Gastrocnemius medialis (tissue), 4 donors: ENCODE results near the gene PCDHB1. TPM values are rescaled to one million over a fixed set of nuclear protein-coding genes. Genes with fewer than 3 reads are reported as not detected.

Experiments used
- ATAC-seq, 2 donors: fragments of 150-250 bp; one replicate each; pipeline ENCODE4 v1.9.1; 2016
- DNase-seq, 2 donors: peaks; one replicate each; pipeline ENCODE4 v3.0.0-alpha.2; 2019
- H3K27ac ChIP-seq, 4 donors: fragments of 200-600 bp; sonication (generic); 1 replicate in 1 of 4; 2 replicates in 3 of 4; pipeline ENCODE4 v1.5.1; 2016 to 2018; ENCODE audit warnings: mild to moderate bottlenecking in 2 of 4, moderate library complexity in 1 of 4
- H3K27me3 ChIP-seq, 3 donors: fragments of 200-600 bp; sonication (generic) in 2 of 3; 1 replicate in 1 of 3; 2 replicates in 2 of 3; pipeline versions ENCODE4 v1.5.1 to v1.6.0; 2016 to 2019; ENCODE audit warnings: mild to moderate bottlenecking in 1 of 3, moderate library complexity in 1 of 3
- H3K36me3 ChIP-seq, 2 donors: fragments of 200-600 bp; sonication (generic) in 1 of 2; one replicate each; pipeline ENCODE4 v1.5.1; 2017 to 2018
- H3K4me1 ChIP-seq, 2 donors: fragments of 200-600 bp; sonication (generic) in 1 of 2; one replicate each; pipeline ENCODE4 v1.5.1; 2016 to 2017; ENCODE audit warnings: mild to moderate bottlenecking in 2 of 2
- H3K4me3 ChIP-seq, 4 donors: fragments of 200-600 bp; sonication (generic) in 3 of 4; 1 replicate in 1 of 4; 2 replicates in 3 of 4; pipeline ENCODE4 v1.5.1; 2016 to 2019; ENCODE audit warnings: mild to moderate bottlenecking in 2 of 4
- H3K9me3 ChIP-seq, 3 donors: fragments of 200-600 bp; sonication (generic) in 2 of 3; 1 replicate in 1 of 3; 2 replicates in 2 of 3; pipeline ENCODE4 v1.5.1; 2016 to 2019
- CTCF ChIP-seq, 5 experiments: fragments of 450-650 bp in 3 of 5; fragments of 200-600 bp in 2 of 5; sonication (generic) in 2 of 5; IDR thresholded peaks in 4 of 5; conservative IDR thresholded peaks in 1 of 5; 1 replicate in 4 of 5; 2 replicates in 1 of 5; pipeline ENCODE4 v1.5.1; 2016 to 2019; ENCODE audit warnings: antibody characterized with exemption in 5 of 5, mild to moderate bottlenecking in 3 of 5, moderate library complexity in 3 of 5
- POLR2A ChIP-seq, 2 donors: fragments of 450-650 bp; IDR thresholded peaks; one replicate each; pipeline ENCODE4 v1.6.1; 2017; ENCODE audit warnings: antibody characterized with exemption in 2 of 2, mild to moderate bottlenecking in 2 of 2, moderate library complexity in 2 of 2
- in situ Hi-C, 4 donors: fragments of 200-750 bp; cut with MboI; loops; one replicate each; pipeline versions ENCODE4 v1.15.0 to v1.8.0; 2017; ENCODE audit warnings: low sequenced_read_pairs in 4 of 4
- intact Hi-C: fragments of 100-400 bp; cut with DNase I; formaldehyde crosslinking; loops from one replicate; pipeline ENCODE4 v1.15.1; 2023; ENCODE audit warnings: low total_unique reads
- total RNA-seq, 4 donors: library from RNA; depleted of rRNA; stranded (reverse); fragments of >200 nt; gene quantifications; one replicate each; pipeline versions ENCODE4 v1.1.0 to v1.2.3, GENCODE V29; 2016

PCDHB1 gene
- total RNA-seq, 4 donors from 2014 or later: not detected

GRCh38 chr5:141039061-141039460 is 12.1 kb upstream of the PCDHB1 start:
- no peak for TF ChIP-seq POLR2A (IDR thresholded peaks at IDR 0.05)
- TF ChIP-seq CTCF (IDR thresholded peaks at IDR 0.05 in 4 of 5, conservative IDR thresholded peaks at IDR 0.05 in 1 of 5): no peak
- ATAC-seq (no peak), DNase-seq (no peak)
- Histone ChIP-seq H3K36me3 (no peaks in the 10 kb centered on the region), H3K27ac (no peak overlapping the region), H3K4me3 (no peak overlapping the region), H3K9me3 (no peaks in the 10 kb centered on the region), H3K4me1 (peaks cover 6 to 7% of the 10 kb centered on the region in 2 donors), H3K27me3 (peaks cover 0 to 2% (median 0%) of the 10 kb centered on the region in 3 donors)
- in situ Hi-C loops: loop anchor here in 1 of 4 donors (25.0 kb wide), 1 partner anchor 652 kb away; no protein-coding TSS in a partner anchor
- intact Hi-C loops: no loop called here

- intact Hi-C loops: no loop called here
- H3K27ac ChIP-seq: no peak overlapping the region
- H3K4me1 ChIP-seq: peaks cover 6 to 7% of the 10 kb centered on the region in 2 donors
- ATAC-seq (no peak), DNase-seq (no peak)
- H3K9me3 ChIP-seq: no peaks in the 10 kb centered on the region
- H3K4me3 ChIP-seq: no peak overlapping the region
- in situ Hi-C loops: loop anchor here in 1 of 4 donors (25.0 kb wide), 1 partner anchor 652 kb away; no protein-coding TSS in a partner anchor
- H3K27me3 ChIP-seq: peaks cover 0 to 4% (median 2%) of the 10 kb centered on the region in 3 donors
- no peaks in the 10 kb centered on the region for H3K36me3 ChIP-seq
- TF ChIP-seq CTCF (IDR thresholded peaks at IDR 0.05 in 4 of 5, conservative IDR thresholded peaks at IDR 0.05 in 1 of 5) (no peak), POLR2A (IDR thresholded peaks at IDR 0.05) (no peak)
These were observed 11.7 kb upstream of the PCDHB1 start for GRCh38 chr5:141039517-141039916.

GRCh38 chr5:141040093-141040770 is 10.9 kb upstream of the PCDHB1 start:
- DNase-seq (no peak), ATAC-seq (no peak)
- Histone ChIP-seq H3K9me3 (no peaks in the 10 kb centered on the region), H3K27ac (no peak overlapping the region), H3K4me3 (peak overlapping the region; percentile 19 to 50 (median 37)), H3K4me1 (peaks cover 6 to 7% of the 10 kb centered on the region in 2 donors), H3K36me3 (no peaks in the 10 kb centered on the region), H3K27me3 (peaks cover 0 to 4% (median 2%) of the 10 kb centered on the region in 3 donors)
- intact Hi-C loops (loop anchor here (2.0 kb wide), 1 partner anchor 113 kb away; the partner anchor contains the start of gene PCDHAC1), in situ Hi-C loops (loop anchor here in 2 of 4 donors (10.0 to 25.0 kb wide), 2 partner anchors 115 to 653 kb away; partner anchors contain the start of gene PCDHAC1 (in 1 of the 2))
- no peak for TF ChIP-seq POLR2A (IDR thresholded peaks at IDR 0.05)
- peak in 4 of 5 experiments; percentile 17 to 26 (median 21) for TF ChIP-seq CTCF (IDR thresholded peaks at IDR 0.05 in 4 of 5, conservative IDR thresholded peaks at IDR 0.05 in 1 of 5)

- H3K27ac ChIP-seq: no peak overlapping the region
- DNase-seq (peak; percentile 50 to 76), ATAC-seq (peak; percentile 68 to 90)
- H3K4me1 ChIP-seq: peaks cover 6 to 7% of the 10 kb centered on the region in 2 donors
- peaks cover 0 to 6% (median 2%) of the 10 kb centered on the region in 3 donors for H3K27me3 ChIP-seq
- H3K36me3 ChIP-seq: no peaks in the 10 kb centered on the region
- in situ Hi-C loops: loop anchor here in 2 of 4 donors (10.0 to 25.0 kb wide), 2 partner anchors 116 to 654 kb away; partner anchors contain the start of gene PCDHAC1 (in 1 of the 2)
- intact Hi-C loops: loop anchor here (2.0 kb wide), 1 partner anchor 114 kb away; the partner anchor contains the start of gene PCDHAC1
- TF ChIP-seq CTCF (IDR thresholded peaks at IDR 0.05 in 4 of 5, conservative IDR thresholded peaks at IDR 0.05 in 1 of 5): peak; percentile 34 to 61 (median 55)
- peak in 1 of 2 donors; percentile 25 for TF ChIP-seq POLR2A (IDR thresholded peaks at IDR 0.05)
- H3K4me3 ChIP-seq: peak overlapping the region; percentile 19 to 50 (median 37)
- H3K9me3 ChIP-seq: no peaks in the 10 kb centered on the region
These were observed 10.3 kb upstream of the PCDHB1 start for GRCh38 chr5:141040771-141041426.
